Kidney glomerular epithelial cell (primary cell): Measurements from ENCODE around the gene SYNJ2BP.
"Not testable (repeated sequence)": the region's sequence is repeated elsewhere in the genome, so short reads cannot be mapped to it uniquely, and the experiment has no call there.

Source experiments
- DNase-seq: peaks from one replicate; lab custom pipeline; 2025; lab: John Stamatoyannopoulos, UW

SYNJ2BP gene, protein sequence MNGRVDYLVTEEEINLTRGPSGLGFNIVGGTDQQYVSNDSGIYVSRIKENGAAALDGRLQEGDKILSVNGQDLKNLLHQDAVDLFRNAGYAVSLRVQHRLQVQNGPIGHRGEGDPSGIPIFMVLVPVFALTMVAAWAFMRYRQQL

DNA sequence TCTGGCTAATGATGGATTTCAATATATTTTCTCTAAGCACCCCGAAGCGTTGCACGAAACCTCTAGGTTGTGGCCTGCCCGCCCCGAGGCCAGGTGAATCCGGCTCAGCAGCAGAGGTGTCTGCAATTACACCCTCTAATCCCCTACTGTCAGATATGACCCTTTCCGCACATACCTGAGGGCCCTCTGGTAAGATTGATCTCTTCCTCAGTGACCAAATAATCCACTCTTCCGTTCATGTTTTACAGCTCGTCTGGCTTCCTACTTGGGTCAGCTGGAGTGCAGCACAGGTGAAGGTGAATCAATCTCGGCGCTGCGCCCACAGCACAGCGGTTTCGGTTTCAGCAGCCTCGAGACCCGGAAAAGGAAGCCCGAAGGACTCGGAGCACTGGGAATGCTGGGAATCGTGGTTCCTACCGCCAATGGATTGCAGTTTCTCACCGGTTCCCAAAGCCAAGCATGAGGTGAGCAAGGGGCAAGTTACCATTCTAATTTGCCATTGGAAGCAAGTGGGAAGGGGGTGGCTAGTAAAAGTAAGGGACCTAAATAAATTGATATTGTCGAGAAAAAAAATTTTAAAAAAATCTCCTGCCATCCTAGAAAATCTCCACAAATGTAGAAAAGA is at the start of gene SYNJ2BP:
Gene SYNJ2BP, minus strand, starts transcription at position 366 of the 625 bp plus-strand sequence. Its CDS starts 127 bp downstream, at position 239.
- DNase-seq = peak; percentile 79

DNA sequence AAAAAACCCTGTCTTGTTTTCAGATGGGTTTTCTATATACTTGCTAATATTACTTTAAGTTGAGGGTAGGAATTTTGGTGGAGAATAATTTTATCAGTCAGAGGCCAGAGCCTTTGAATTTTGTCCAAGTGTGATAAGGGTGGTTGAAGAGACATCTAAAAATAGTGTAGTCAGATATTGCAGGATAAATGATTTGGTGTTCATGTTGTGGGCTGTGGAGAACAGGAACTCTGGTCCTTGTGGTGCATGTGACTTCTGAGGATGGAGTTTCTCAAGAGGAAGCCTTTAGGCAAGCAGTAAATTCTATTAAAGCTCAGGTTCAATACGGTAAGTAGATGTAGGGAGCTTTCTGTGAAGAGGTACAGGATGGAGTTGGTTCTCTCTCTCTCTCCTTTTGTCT is 37.8 kb upstream of the SYNJ2BP start:
- no peak for DNase-seq

DNA sequence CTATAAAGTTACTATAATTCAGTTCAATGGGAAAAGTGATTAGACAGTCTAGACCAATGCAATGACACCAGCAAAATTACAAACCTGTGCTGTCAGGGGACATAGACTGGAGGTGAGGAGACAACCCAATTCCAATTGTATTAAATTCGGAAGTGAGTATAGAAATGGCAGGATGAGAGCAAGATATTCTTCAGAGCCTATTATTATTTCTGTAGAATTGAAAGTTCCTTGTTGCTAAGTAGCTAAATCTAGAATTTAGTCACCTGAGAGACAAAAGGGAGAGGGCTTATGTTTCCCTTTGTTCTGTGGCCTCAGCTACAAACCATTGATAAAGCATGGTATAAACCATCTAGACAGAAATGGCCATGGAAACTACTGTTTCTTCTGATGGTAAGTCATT is 35.0 kb upstream of the SYNJ2BP start, which contains the start of gene ADAM21:
Gene ADAM21, plus strand, starts transcription at position 301 of the 400 bp plus-strand sequence. CDS start 5,326 bp downstream, outside the sequence.
- no peak for DNase-seq

DNA sequence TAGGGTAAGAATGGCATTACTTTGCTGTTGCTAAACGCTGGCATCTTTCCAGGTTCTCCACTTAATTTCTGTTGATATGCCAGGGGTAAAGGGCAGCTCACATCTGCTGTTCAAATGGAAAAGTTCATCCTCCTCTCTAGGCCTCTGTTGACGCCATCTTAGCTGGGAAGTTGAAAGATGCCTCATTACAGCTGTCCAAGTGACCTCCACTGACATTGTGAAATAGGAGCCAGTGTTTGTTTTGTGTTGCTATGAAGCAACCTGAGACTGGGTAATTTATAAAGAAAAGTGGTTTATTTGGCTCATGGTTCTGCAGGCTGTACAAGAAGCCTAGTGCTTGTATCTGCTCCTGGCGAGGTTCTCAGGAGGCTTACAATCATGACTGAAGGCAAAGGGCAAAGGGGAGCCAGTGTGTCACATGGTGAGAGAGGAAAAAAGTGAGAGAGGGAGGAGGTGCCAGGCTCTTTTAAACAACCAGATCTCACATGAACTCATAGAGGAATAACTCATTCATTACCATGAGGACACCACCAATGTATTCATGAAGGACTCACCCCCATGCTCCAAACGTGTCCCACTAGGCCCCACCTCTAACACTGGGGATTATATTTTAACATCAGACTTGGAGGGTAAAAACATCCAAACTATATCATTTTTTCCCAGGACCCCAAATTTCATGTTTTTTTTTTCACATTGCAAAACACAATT is 31.9 kb upstream of the SYNJ2BP start:
- no peak for DNase-seq

DNA sequence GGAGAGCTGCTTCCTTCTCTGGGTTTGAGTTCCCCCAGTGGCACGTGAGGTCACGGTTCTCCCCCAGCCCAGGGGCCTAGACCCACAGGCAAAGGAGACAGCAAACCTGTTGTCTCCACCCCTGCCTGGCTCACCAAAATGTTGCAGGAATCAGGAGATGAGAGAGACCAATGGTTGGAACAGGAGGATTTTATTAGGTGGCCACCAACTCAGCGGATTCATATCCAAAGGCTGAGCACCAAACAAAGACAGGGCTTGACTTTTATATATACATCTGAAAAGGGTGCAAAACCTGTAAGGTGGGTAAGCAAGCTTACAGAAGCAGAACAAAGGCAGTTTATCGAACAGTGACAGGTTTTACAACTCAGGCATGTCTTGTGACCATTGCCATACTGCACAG is 25.9 kb upstream of the SYNJ2BP start:
- DNase-seq = no peak

DNA sequence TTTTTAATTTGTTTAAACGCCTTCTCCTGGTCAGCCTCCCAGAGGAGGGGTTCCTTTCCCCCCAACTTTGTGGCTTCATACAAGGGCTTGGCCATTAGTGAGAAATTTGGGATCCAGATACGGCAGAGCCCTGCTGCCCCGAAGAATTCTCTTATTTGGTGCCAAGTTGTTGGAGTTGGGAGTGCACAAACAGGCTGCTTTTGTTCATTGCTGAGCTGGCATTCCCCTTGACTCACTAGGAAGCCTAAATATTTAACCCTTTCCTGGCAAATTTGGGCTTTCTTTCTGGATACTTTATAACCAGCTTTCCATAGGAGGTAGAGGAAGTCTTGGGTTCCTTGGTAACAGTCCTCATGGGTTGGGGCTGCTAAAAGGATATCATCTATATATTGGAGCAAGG is 24.8 kb upstream of the SYNJ2BP start:
- DNase-seq = no peak

DNA sequence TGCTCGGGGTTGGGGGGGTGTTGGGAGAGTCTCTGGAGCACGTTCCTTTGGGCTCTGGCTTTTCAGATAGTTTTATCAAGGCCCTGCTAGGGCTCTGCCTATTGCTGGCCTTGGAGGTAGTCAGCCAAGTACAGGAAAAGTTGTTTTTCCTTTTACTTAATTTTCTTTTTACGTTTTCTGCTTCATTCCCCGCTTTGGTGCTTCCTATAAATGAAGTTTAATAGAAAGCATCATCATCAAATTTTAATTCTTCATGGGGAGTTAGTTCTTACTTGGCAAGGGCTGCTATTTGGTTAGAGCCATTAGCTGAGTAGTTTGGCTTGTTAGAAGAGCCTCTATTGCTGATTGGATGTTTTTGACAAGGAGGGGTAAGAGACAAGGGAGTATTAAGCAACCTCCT is 20.0 kb upstream of the SYNJ2BP start:
- no peak for DNase-seq

DNA sequence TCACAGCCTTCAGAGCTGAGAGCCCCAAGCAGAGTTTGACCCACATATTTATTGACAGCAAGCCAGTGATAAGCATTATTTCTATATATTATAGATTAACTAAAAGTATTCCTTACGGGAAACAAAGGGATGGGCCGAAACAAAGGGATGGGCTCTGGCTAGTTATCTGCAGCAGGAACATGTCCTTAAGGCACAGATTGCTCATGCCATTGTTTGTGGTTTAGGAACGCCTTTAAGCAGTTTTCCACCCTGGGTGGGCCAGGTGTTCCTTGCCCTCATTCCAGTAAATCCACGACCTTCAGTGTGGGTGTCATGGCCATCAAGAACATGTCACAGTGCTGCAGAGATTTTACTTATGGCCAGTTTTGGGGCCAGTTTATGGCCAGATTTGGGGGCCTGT is 9.7 kb upstream of the SYNJ2BP start:
- DNase-seq = not testable (repeated sequence)

DNA sequence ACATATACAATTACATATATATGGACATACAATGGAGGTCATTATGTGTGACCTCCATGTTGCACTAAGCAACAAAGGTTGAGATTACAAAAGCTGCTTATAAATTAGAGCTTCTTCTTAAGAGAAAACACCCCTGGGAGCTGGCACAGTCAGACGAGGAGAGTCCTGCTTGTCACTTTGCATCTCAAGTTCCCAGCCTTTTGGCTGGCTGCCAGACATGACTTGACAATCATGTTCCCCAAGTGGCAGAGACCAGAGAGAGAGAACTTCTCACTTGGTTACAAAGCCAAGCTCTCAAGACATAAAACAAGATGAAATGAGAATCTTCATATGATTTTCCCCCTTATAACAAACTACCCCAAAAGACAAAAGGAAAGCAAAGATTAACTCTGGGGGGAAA is 8.5 kb upstream of the SYNJ2BP start:
- no peak for DNase-seq

DNA sequence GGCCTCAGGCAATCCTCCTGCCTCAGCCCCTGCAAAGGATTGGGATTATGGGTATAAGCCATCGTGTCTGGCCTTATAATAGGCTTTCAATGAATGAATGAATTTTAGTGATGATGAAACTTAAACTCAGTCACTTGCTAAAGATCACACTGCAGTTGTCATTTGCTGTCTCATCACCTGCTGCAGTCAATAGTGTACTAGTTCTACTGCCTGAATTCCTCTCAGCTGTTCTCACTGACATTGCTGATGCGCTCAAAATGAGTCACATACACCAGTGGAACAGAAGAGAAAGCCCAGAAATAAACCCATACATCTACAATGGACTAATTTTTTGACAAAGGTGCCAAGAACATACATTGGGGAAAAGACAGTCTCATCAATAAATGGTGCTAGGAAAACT is 5.6 kb upstream of the SYNJ2BP start:
- no peak for DNase-seq

DNA sequence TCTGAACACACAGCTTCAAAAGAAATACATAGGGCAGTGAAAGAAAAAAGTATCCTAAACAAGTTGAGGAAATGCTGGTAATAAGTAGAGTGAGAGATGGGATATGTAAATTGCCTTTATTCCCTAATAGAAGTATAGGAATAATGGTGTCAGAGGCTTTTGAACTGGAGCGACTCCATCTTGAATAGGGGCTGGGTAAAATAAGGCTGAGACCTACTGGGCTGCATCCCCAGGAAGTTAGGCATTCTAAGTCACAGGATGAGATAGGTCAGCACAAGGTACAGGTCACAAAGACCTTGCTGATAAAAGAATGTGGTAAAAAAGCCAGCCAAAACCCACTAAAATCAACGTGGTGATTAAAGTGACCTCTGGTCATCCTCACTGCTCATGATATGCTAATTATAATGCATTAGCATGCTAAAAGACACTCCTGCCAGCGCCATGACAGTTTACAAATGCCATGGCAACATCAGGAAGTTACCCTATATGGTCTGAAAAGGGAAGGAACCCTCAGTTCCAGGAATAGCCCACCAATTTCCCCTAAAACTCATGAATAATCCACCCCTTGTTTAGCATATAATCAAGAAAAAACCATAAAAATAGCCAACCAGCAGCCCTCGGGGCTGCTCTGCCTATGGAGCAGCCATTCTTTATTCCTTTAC is 2.5 kb upstream of the SYNJ2BP start:
- DNase-seq = not testable (repeated sequence)

DNA sequence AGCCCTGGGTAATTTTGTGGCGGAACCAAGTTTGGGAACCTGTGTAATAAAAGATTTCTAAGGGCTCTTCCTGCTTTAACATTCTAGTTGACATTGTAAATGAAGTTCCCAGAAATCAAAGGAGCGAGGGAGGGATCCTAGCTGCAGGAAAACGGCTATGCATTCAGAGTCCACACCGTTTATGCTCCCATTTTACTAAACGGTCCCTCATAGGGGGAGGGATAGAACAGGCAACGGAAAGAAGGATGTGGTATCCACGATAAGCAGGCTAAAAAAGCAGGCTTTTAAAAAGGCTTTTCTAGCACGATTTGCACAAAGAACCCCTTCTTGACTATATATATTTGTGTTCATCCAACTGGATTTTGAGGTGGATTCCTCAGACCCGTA is 559 bp downstream of the SYNJ2BP start:
- DNase-seq = no peak

DNA sequence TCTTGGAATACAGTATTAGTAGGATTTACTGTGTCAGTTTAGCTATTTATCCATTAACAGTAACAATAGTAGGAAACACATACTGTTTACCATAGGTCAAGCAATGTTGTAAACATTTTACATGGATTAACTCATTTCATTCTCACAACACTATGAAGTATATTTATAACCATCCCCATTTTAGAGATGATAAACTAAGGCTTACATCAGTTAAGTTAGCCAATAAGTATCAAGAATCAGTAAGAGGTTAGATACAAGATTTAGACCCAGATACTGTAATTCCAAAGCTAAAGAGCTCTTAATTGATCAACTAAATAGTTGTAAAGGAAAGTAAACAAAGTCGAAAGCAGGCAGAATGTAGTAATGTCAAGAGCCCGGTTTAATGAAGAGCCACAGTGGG is 1.1 kb downstream of the SYNJ2BP start:
- DNase-seq = no peak

DNA sequence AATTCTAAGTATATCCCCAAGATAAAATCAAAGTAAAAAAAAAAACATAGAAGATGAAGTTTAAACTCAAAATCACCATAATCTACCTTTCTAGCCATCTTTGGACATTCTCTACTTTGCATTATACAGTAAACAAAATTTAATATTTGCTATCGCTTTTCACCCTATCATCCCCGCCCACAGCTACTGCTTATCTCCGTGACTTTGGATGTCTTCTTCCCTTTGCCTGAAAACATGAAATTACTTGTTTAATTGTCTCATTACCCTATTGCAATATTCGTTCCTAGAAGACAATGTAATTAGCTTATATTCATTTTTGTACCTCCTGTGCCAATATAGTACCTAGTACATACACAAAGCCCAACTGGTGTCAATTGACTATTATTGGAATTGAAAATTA is 9.3 kb downstream of the SYNJ2BP start:
- no peak for DNase-seq

DNA sequence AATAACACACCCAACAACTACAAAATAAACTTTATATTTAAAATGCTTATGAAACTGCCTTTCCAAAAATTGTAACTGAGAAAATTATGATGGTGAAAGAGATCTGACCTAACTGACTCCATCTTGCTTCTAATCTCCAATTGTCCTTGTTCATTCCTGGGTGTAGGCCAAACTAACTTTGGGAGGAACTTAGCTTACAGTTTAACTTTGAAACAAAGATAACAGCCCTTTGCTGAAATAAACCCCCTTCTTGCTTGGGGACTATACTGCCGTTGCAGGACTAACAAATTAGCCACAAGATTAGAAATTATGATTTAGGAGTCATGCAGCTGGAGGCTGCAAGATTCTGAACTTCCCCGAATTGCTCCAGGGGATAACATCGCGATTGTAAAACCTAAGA is 10.7 kb downstream of the SYNJ2BP start:
- DNase-seq = not testable (repeated sequence)

DNA sequence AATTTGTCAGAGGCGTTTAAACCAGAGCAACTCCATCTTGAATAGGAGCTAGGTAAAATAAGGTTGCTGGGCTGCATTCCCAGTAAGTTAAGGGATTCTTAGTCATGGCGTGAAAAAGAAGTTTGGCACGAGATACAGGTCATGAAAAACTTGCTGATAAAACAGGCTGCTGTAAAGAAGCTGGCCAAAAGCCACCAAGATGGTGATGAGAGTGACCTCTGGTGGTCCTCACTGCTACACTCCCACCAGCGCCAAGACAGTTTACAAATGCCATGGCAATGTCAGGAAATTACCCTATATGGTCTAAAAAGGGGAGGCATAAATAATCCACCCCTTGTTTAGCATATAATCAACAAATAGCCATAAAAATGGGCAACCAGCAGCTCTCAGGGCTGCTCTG is 13.6 kb downstream of the SYNJ2BP start:
- DNase-seq = not testable (repeated sequence)

DNA sequence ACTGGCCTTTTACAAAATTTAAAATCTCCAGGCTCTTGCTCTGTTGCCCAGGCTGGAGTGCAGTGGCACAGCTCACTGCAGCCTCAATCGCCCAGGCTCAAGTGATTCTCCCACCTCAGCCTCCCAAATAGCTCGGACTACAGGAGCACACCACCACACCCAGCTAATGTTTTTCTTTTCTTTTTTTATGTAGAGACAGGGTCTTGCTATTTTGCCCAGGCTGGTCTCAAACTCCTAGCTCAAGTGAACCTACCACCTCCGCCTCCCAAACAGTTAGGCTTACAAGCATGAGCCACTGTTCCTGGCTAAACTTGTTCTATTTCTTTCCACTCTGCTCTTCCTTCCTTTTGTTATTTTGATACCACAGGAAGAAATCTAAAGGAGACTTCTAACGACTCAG is 15.2 kb downstream of the SYNJ2BP start:
- no peak for DNase-seq

DNA sequence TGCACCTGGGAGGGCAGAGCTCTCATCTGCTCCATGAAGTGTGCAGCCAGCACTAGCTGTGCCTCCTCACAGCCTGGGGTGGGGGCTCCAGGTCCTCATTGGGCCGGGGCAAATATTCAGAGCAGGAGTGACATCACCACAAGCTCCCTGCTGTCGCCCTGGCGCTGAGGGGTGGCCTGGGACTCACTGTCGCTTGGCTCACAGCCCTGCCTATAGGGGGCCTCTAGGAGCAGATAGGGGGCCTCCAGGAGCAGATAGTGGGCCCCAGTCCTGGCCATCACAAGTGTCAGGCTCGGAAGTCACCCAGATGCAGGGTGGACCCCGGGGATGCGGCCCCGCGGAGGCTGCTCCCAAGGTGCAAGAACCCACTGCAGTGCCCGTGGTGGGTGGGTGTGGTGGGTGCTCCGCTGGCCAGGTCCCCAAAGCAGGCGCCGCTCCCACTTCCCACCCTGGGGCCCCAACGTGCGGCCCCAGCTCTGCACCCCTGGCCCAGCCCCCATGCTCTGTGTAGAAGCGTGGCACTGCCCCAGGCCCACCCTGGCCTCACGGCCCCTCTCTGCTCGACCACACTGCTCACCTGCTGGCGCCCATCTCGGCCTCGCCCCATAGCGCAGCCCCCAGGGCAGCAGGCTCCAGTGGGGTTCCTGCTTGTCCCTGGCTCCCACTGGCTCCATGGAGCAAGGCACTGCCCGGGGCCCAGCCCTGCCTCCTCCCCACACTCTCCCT is 18.0 kb downstream of the SYNJ2BP start:
- DNase-seq = no peak

DNA sequence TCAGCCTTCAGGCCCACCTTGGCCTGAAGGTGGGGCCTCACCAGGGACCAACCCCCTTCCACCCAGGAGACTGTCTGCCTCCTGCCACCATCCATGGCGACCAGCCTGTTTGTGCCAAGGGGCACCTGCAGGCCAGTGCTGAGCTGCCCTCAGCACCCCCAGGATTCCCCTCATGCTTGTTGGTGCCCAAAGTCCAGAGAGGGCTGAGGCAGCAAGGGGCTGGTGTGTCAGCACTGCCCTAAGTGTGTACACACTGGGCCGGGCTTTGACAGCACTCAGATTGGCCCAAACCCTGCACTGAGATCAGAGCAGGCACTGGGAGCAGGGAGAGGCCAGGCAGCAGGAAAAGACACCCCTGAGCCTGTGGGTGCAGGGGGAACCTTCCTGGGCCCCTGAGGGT is 18.6 kb downstream of the SYNJ2BP start:
- no peak for DNase-seq

DNA sequence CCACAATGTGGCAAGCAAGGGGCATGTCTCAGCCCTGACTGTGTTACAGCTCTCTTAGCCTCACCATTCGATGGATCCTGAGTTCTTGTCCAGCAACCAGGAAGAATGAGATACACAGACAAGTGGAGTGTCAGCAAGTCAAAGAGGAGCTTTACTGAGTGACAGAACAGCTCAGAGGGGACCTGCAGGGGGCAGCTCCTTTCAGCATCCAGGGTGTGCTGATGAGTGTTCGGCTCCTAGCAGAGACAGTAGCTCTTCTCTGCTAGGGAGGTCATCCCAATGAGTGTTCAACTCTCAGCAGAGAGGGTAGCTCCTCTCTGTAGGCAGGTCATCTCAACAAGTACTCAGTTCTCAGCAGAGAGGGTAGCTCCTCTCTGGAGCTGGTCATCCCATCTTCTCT is 19.1 kb downstream of the SYNJ2BP start:
- DNase-seq = no peak

DNA sequence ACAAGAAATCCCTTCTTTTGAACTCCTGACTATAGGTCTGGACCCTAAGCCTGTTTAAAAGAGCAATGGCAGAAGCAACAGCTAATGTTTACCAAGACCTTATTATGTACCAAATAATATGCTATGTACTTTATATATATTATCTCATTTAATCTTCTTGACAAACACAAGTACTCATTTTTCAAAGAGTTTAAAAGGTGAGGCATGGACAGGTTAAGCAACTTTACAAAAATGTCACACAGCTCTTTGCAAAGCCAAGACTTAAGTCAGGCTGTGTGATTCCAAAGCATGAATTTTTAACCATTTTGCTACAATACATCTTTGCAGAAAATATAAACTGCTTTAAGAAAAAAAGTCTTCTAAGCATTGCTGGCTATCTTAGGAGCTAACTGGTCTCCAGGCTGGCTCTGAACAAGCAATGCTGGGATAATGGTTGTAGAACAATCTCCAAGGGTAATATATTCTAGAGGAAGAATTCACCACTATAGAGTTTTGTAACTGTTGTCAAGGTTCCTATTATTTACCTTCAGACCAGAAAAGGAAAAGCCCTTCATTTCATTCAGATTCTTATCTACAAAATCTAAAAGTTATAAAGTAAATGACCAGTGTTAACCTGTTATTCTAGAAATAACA is 22.1 kb downstream of the SYNJ2BP start:
- no peak for DNase-seq

DNA sequence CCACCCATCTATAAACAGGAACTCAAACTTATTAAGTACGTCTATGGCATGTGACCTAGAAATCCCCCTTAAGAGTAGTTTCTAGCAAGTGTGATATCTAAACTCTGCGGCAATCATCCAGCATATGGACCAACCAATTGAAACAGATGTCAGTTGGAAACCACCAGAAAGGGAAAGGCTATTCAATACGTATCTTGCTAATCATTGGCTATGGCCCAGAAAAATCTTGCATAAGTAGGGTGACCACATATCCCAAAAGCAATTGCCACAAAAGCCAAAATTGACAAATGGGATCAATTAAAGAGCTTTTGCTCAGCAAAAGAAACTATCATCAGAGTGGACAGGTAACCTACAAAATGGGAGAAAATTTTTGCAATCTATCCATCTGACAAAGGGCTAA is 24.2 kb downstream of the SYNJ2BP start:
- DNase-seq = no peak
